IMR-90 (cell line): ENCODE results near the gene RASGRP3. TPM values are rescaled to one million over a fixed set of nuclear protein-coding genes. Genes with fewer than 3 reads are reported as not detected.

Experiments used
- ATAC-seq: fragments of 200-7000 bp; cut with Tn5 transposase; 2 replicates; pipeline ENCODE4 v1.9.1; 2020; ENCODE audit warnings: low read depth, mild to moderate bottlenecking, moderate library complexity
- BruUV-seq: library from RNA; stranded (reverse); fragments of 400-500 nt; replicated peaks from 2 replicates; lab custom pipeline; 2021; lab: Mats Ljungman, UMichigan
- CTCF ChIA-PET: fragments of 300-600 bp; formaldehyde crosslinking; extraction: SDS; loops from one replicate; lab custom pipeline; 2021; ENCODE audit warnings: antibody characterized with exemption; lab: Yijun Ruan, JAX
- POLR2A ChIA-PET: fragments of 300-600 bp; sonication (Branson Sonifier 250); formaldehyde crosslinking; loops from one replicate; lab custom pipeline; 2022; ENCODE audit warnings: antibody characterized with exemption; ENCODE audit not compliant: unreplicated experiment; lab: Charles Lee
- DNase-seq: peaks from one replicate; pipeline ENCODE4 v3.0.0; 2013
- H2AFZ ChIP-seq: replicated peaks from 2 replicates; pipeline ENCODE3; 2013; ENCODE audit warnings: low read length, mild to moderate bottlenecking; ENCODE audit not compliant: poor library complexity
- H2AK5ac ChIP-seq: 2 replicates; pipeline ENCODE4 v1.6.1; 2013; ENCODE audit warnings: low read depth, low read length, inconsistent platforms
- H2AK9ac ChIP-seq: replicated peaks from 2 replicates; pipeline ENCODE3; 2013; ENCODE audit warnings: mild to moderate bottlenecking, low read depth, low read length, moderate library complexity; ENCODE audit not compliant: poor library complexity
- H2BK120ac ChIP-seq: 2 replicates; pipeline ENCODE4 v1.6.1; 2013; ENCODE audit warnings: low read depth, low read length, inconsistent platforms
- H2BK15ac ChIP-seq: 3 replicates; pipeline ENCODE4 v1.6.1; 2013; ENCODE audit warnings: low read depth, low read length, inconsistent platforms
- H2BK20ac ChIP-seq: 2 replicates; pipeline ENCODE4 v1.6.1; 2013; ENCODE audit warnings: low read depth, mild to moderate bottlenecking, inconsistent platforms, low read length, moderate library complexity
- H2BK5ac ChIP-seq: 2 replicates; pipeline ENCODE4 v1.6.1; 2013; ENCODE audit warnings: mild to moderate bottlenecking, low read depth, low read length, inconsistent platforms; ENCODE audit not compliant: poor library complexity, severe bottlenecking
- H3K14ac ChIP-seq: replicated peaks from 2 replicates; pipeline ENCODE4 v1.6.1; 2013; ENCODE audit warnings: low read depth, low read length, inconsistent platforms
- H3K18ac ChIP-seq: 2 replicates; pipeline ENCODE4 v1.6.1; 2013; ENCODE audit warnings: low read depth, low read length, control low read depth
- H3K23ac ChIP-seq: 2 replicates; pipeline ENCODE4 v1.6.1; 2013; ENCODE audit warnings: low read depth, low read length, inconsistent platforms
- H3K27ac ChIP-seq: 2 replicates; pipeline ENCODE4 v1.5.1; 2013; ENCODE audit warnings: mild to moderate bottlenecking, control low read depth, low read length; ENCODE audit not compliant: insufficient read depth
- H3K27me3 ChIP-seq: 2 replicates; pipeline ENCODE4 v1.6.1; 2013; ENCODE audit warnings: low read length; ENCODE audit not compliant: control insufficient read depth, insufficient read depth
- H3K36me3 ChIP-seq: 2 replicates; pipeline ENCODE4 v1.6.1; 2013; ENCODE audit warnings: low read length, mixed read lengths; ENCODE audit not compliant: control insufficient read depth, insufficient read depth
- H3K4ac ChIP-seq: 2 replicates; pipeline ENCODE4 v1.6.1; 2013; ENCODE audit warnings: low read depth, low read length, inconsistent platforms
- H3K4me1 ChIP-seq: 2 replicates; pipeline ENCODE4 v1.6.1; 2013; ENCODE audit warnings: low read length, mixed read lengths; ENCODE audit not compliant: control insufficient read depth, insufficient read depth
- H3K4me2 ChIP-seq: 2 replicates; pipeline ENCODE4 v1.6.1; 2013; ENCODE audit warnings: low read depth, mild to moderate bottlenecking, control low read depth, low read length, moderate library complexity
- H3K4me3 ChIP-seq: 2 replicates; pipeline ENCODE4 v1.5.1; 2013; ENCODE audit warnings: low read depth, mild to moderate bottlenecking, control low read depth, low read length, moderate library complexity; ENCODE audit not compliant: insufficient read depth
- H3K56ac ChIP-seq: 2 replicates; pipeline ENCODE4 v1.6.1; 2013; ENCODE audit warnings: low read length, inconsistent platforms; ENCODE audit not compliant: insufficient read depth; ENCODE audit errors: extremely low read depth
- H3K79me1 ChIP-seq, 2 experiments: 2 replicates each; pipeline ENCODE4 v1.6.1; 2013; ENCODE audit warnings: low read length in 2 of 2, inconsistent platforms in 1 of 2, low read depth in 1 of 2
- H3K9ac ChIP-seq: 2 replicates; pipeline ENCODE4 v1.6.1; 2013; ENCODE audit warnings: low read depth, low read length, control low read depth
- H3K9me1 ChIP-seq: 2 replicates; pipeline ENCODE4 v1.6.1; 2013; ENCODE audit warnings: low read length, inconsistent platforms; ENCODE audit not compliant: insufficient read depth
- H3K9me3 ChIP-seq: 2 replicates; pipeline ENCODE4 v1.6.1; 2013; ENCODE audit warnings: low read length; ENCODE audit not compliant: control insufficient read depth, insufficient read depth
- H4K20me1 ChIP-seq: 2 replicates; pipeline ENCODE4 v1.6.1; 2013; ENCODE audit warnings: low read length, inconsistent platforms; ENCODE audit not compliant: insufficient read depth
- H4K5ac ChIP-seq: 2 replicates; pipeline ENCODE4 v1.6.1; 2013; ENCODE audit warnings: mild to moderate bottlenecking, low read depth, low read length, control low read depth
- H4K8ac ChIP-seq, 2 experiments: 2 replicates each; pipeline ENCODE4 v1.6.1; 2013; ENCODE audit warnings: low read depth in 2 of 2, low read length in 2 of 2, control low read depth in 1 of 2, inconsistent platforms in 1 of 2
- H4K91ac ChIP-seq: 2 replicates; pipeline ENCODE4 v1.6.1; 2013; ENCODE audit warnings: low read depth, low read length, inconsistent platforms; ENCODE audit not compliant: insufficient read depth
- CEBPB ChIP-seq: IDR thresholded peaks from 2 replicates; pipeline ENCODE4 v1.6.1; 2012; ENCODE audit warnings: low read depth, low read length, improper control_type of control experiment
- MAFK ChIP-seq: IDR thresholded peaks from 2 replicates; pipeline ENCODE4 v1.6.1; 2012; ENCODE audit warnings: low read depth, low read length, improper control_type of control experiment
- NFE2L2 ChIP-seq: fragments of 150-350 bp; IDR thresholded peaks from 2 replicates; pipeline ENCODE4 v1.6.1; 2016; ENCODE audit warnings: low read depth, mild to moderate bottlenecking, low read length
- WGBS, 2 experiments: methylation state at CpG; one replicate each; pipeline versions ENCODE4 v1.1.5 to v1.1.7; 2013; ENCODE audit warnings: missing lambda C conversion rate in 2 of 2; ENCODE audit not compliant: insufficient read length in 1 of 2; ENCODE audit errors: extremely low coverage in 2 of 2; 5-methylcytosine and 5-hydroxymethylcytosine counted together
- dilution Hi-C: fragments of 300-500 bp; cut with HindIII; formaldehyde crosslinking; loops from one replicate; pipeline ENCODE4 v1.14.3; 2018; ENCODE audit warnings: low sequenced_read_pairs; ENCODE audit not compliant: unreplicated experiment
- in situ Hi-C: fragments of 300-500 bp; cut with MboI; formaldehyde crosslinking; loops from 3 replicates; pipeline ENCODE4 v1.14.3; 2019; ENCODE audit warnings: low sequenced_read_pairs, inconsistent platforms, mixed read lengths
- intact Hi-C: fragments of 100-400 bp; cut with micrococcal nuclease; formaldehyde crosslinking; loops from 2 replicates; pipeline ENCODE4 v1.10.0; 2022
- polyA plus RNA-seq, 3 experiments: library from polyadenylated mRNA; depleted of rRNA; stranded (reverse); fragments of >200 nt; gene quantifications; 2 replicates each; pipeline ENCODE4 v1.2.3, GENCODE V29; 2012; ENCODE audit warnings: low replicate concordance in 1 of 3
- total RNA-seq: library from RNA; depleted of rRNA; stranded (reverse); fragments of >200 nt; gene quantifications from 2 replicates; pipeline ENCODE4 v1.2.3, GENCODE V29; 2012

The RASGRP3 gene
- total and polyA plus RNA-seq, 2 of the 4 experiments (the other 2 are of a cell fraction), result 1.7 to 3.0 TPM

DNA sequence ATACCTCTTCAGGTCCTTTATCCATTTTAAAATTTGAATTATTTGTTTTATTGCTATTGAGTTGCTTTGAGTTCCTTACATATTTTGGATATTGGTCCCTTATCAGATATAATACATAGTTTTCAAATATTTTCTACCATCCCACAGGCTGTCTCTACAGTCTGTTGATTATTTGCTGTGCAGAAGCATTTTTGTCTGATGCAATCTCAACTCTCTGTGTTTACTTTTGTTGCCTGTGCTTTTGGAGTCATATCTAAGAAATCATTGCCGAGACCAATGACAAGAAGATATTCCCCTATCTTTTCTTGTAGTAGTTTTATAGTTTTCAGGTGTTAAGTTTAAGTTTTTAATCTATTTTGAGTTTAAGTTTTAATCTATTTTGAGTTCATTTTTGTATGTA lies 25.2 kb upstream of the RASGRP3 start:
- no peak overlapping the region for H2AK9ac ChIP-seq
- peak; percentile 57 for ATAC-seq
- POLR2A ChIA-PET, result no interaction called here
- no peak overlapping the region for H3K4me2 ChIP-seq
- H2BK20ac ChIP-seq, result no peak overlapping the region
- no peak overlapping the region for H3K14ac ChIP-seq
- H3K9me1 ChIP-seq, result no peaks in the 10 kb centered on the region
- H2AFZ ChIP-seq, result no peak overlapping the region
- no peak overlapping the region for H3K4me3 ChIP-seq
- H3K4ac ChIP-seq, result no peak overlapping the region
- no peaks in the 10 kb centered on the region for H3K36me3 ChIP-seq
- no peak overlapping the region for H4K8ac ChIP-seq
- no peak overlapping the region for H2BK5ac ChIP-seq
- no peak overlapping the region for H2AK5ac ChIP-seq
- no peak overlapping the region for H2BK15ac ChIP-seq
- BruUV-seq, result no TSS peak
- no peak overlapping the region for H3K23ac ChIP-seq
- DNase-seq, result no peak
- H4K91ac ChIP-seq, result no peak overlapping the region
- H3K27ac ChIP-seq, result no peak overlapping the region
- H4K5ac ChIP-seq, result no peak overlapping the region
- H3K56ac ChIP-seq, result no peak overlapping the region
- H2BK120ac ChIP-seq, result no peak overlapping the region
- dilution Hi-C loops, result no loop called here
- TF ChIP-seq MAFK (no peak), NFE2L2 (no peak), CEBPB (peak; percentile 35; the same call in 1 of the 2 replicates)
- H4K20me1 ChIP-seq, result no peaks in the 10 kb centered on the region
- no peak overlapping the region for H3K18ac ChIP-seq
- intact Hi-C loops, result no loop called here
- H3K9me3 ChIP-seq, result peaks cover 7% of the 10 kb centered on the region
- no peaks in the 10 kb centered on the region for H3K4me1 ChIP-seq
- no CpG with 5 or more reads among the region's 1 CpG for WGBS, 2 experiments
- no peaks in the 10 kb centered on the region for H3K79me1 ChIP-seq
- in situ Hi-C loops, result no loop called here
- CTCF ChIA-PET, result interaction anchor here (0.8 kb wide), 1 partner anchor 10 kb away, joined by 4 read pairs; no protein-coding TSS in a partner anchor
- no peak overlapping the region for H3K9ac ChIP-seq
- no peaks in the 10 kb centered on the region for H3K27me3 ChIP-seq
